Measurements from ENCODE around the gene FABP7. TPM values are rescaled to one million over a fixed set of nuclear protein-coding genes. Genes with fewer than 3 reads are reported as not detected.
"Not testable (repeated sequence)": the region's sequence is repeated elsewhere in the genome, so short reads cannot be mapped to it uniquely, and the experiment has no call there.

Gene FABP7
- total RNA-seq, result not detected

- no peak within 1 kb of the TSS for H3K27ac Mint-ChIP-seq
- H3K9me3 Mint-ChIP-seq, result no peaks in the 10 kb centered on the region
- no peaks in the 10 kb centered on the region for H3K36me3 Mint-ChIP-seq (ENCODE audit: low read depth)
- peaks cover 15% of the 10 kb centered on the region for H3K27me3 Mint-ChIP-seq
- no peak within 1 kb of the TSS for H3K4me3 Mint-ChIP-seq
- no peak for ATAC-seq (replicated peaks)
- no peaks in the 10 kb centered on the region for H3K4me1 Mint-ChIP-seq
Measured at GRCh38 chr6:122779667-122780066, at the start of gene FABP7. FABP7 (plus strand) TSS chr6:122779716; CDS start chr6:122779795, 79 bp downstream.

- H3K9me3 Mint-ChIP-seq, result no peaks in the 10 kb centered on the region
- H3K36me3 Mint-ChIP-seq (ENCODE audit: low read depth), result no peaks in the 10 kb centered on the region
- no peak overlapping the region for H3K4me3 Mint-ChIP-seq
- no peaks in the 10 kb centered on the region for H3K4me1 Mint-ChIP-seq
- ATAC-seq (replicated peaks), result no peak
- no peak overlapping the region for H3K27ac Mint-ChIP-seq
- peaks cover 9% of the 10 kb centered on the region for H3K27me3 Mint-ChIP-seq
Measured at GRCh38 chr6:122730334-122730733, 49.2 kb upstream of the FABP7 start.

DNA sequence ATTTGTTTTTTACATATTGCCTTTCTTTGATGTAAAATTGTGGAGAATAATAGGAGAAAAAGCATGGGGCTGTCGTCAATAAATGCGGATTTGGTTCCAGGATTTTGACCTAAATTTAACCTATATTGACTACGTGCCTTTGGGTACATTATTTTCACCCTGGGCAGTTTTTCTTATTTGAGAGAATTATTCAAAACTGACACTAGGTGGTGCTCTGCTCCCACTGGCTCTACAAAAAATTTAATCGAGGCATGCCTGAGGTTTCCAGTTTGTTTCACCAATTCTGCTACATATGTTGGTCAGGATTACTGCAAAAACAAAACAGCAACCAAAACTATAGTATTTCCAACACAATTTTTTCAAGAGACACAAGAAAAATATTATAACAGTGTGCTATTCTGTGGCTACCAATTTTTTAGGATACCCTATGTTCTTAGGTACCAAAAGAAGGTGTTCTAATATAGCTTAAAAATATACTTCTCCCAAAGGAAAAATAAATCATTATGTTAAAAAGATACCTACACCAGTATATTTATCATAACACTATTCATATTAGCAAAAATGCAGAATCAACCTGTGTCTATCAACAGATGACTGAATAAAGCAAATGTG, 48.6 kb upstream of the FABP7 start:
- no peaks in the 10 kb centered on the region for H3K9me3 Mint-ChIP-seq
- H3K36me3 Mint-ChIP-seq (ENCODE audit: low read depth), result no peaks in the 10 kb centered on the region
- H3K27ac Mint-ChIP-seq, result no peak overlapping the region
- ATAC-seq (replicated peaks), result no peak
- H3K27me3 Mint-ChIP-seq, result peaks cover 9% of the 10 kb centered on the region
- no peak overlapping the region for H3K4me3 Mint-ChIP-seq
- no peaks in the 10 kb centered on the region for H3K4me1 Mint-ChIP-seq

- H3K36me3 Mint-ChIP-seq (ENCODE audit: low read depth), result no peaks in the 10 kb centered on the region
- no peaks in the 10 kb centered on the region for H3K4me1 Mint-ChIP-seq
- H3K9me3 Mint-ChIP-seq, result no peaks in the 10 kb centered on the region
- no peak overlapping the region for H3K27ac Mint-ChIP-seq
- peaks cover 4% of the 10 kb centered on the region for H3K27me3 Mint-ChIP-seq
- no peak for ATAC-seq (replicated peaks)
- no peak overlapping the region for H3K4me3 Mint-ChIP-seq
Measured at GRCh38 chr6:122733259-122733658, 46.3 kb upstream of the FABP7 start.

GRCh38 chr6:122734529-122735395, 44.8 kb upstream of the FABP7 start:
- H3K4me3 Mint-ChIP-seq, result no peak overlapping the region

GRCh38 chr6:122735582-122735981, 43.9 kb upstream of the FABP7 start:
- Mint-ChIP-seq H3K9me3 (no peaks in the 10 kb centered on the region), H3K27me3 (peaks cover 4% of the 10 kb centered on the region), H3K4me3 (no peak overlapping the region), H3K27ac (no peak overlapping the region), H3K36me3 (ENCODE audit: low read depth) (no peaks in the 10 kb centered on the region), H3K4me1 (no peaks in the 10 kb centered on the region)
- ATAC-seq (replicated peaks), result no peak

More at GRCh38 chr6:122734529-122735395, 44.8 kb upstream of the FABP7 start:
- Mint-ChIP-seq H3K27me3 (peaks cover 4% of the 10 kb centered on the region), H3K9me3 (no peaks in the 10 kb centered on the region), H3K36me3 (ENCODE audit: low read depth) (no peaks in the 10 kb centered on the region), H3K27ac (no peak overlapping the region), H3K4me1 (no peaks in the 10 kb centered on the region)
- no peak for ATAC-seq (replicated peaks)

DNA sequence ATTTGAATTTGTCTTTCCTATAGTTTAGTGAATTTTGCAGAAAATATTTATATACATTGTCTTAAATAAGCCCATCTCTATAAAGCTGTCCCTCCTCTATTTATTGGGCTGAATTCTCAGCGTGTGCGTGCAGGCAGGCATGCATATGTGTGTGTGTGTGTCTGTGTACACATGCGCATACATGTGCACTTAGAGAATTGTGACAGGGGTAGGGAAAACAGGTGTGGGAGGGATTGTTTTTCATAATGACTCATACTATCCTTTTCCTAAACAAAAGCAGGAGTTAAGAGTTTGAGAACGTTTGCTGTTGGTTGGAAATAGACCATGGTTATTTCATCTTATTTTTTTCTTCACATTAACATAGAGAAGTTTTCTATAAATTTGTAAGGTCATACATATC, 43.4 kb upstream of the FABP7 start:
- no peaks in the 10 kb centered on the region for H3K4me1 Mint-ChIP-seq
- no peaks in the 10 kb centered on the region for H3K36me3 Mint-ChIP-seq (ENCODE audit: low read depth)
- no peak for ATAC-seq (replicated peaks)
- H3K27ac Mint-ChIP-seq, result no peak overlapping the region
- no peaks in the 10 kb centered on the region for H3K9me3 Mint-ChIP-seq
- H3K27me3 Mint-ChIP-seq, result peaks cover 4% of the 10 kb centered on the region
- H3K4me3 Mint-ChIP-seq, result no peak overlapping the region

- no peak overlapping the region for H3K27ac Mint-ChIP-seq
- no peaks in the 10 kb centered on the region for H3K36me3 Mint-ChIP-seq (ENCODE audit: low read depth)
- ATAC-seq (replicated peaks), result no peak
- no peak overlapping the region for H3K4me3 Mint-ChIP-seq
- peaks cover 4% of the 10 kb centered on the region for H3K27me3 Mint-ChIP-seq
- no peaks in the 10 kb centered on the region for H3K4me1 Mint-ChIP-seq
- no peaks in the 10 kb centered on the region for H3K9me3 Mint-ChIP-seq
Measured at GRCh38 chr6:122736616-122737015, 42.9 kb upstream of the FABP7 start.

GRCh38 chr6:122740091-122740490, 39.4 kb upstream of the FABP7 start:
- Mint-ChIP-seq H3K9me3 (no peaks in the 10 kb centered on the region), H3K4me1 (no peaks in the 10 kb centered on the region), H3K27ac (no peak overlapping the region), H3K27me3 (peaks cover 3% of the 10 kb centered on the region), H3K4me3 (no peak overlapping the region), H3K36me3 (ENCODE audit: low read depth) (no peaks in the 10 kb centered on the region)
- ATAC-seq (replicated peaks), result no peak

- Mint-ChIP-seq H3K9me3 (no peaks in the 10 kb centered on the region), H3K36me3 (ENCODE audit: low read depth) (no peaks in the 10 kb centered on the region), H3K27ac (no peak overlapping the region), H3K4me1 (no peaks in the 10 kb centered on the region), H3K27me3 (peaks cover 3% of the 10 kb centered on the region), H3K4me3 (no peak overlapping the region)
- ATAC-seq (replicated peaks), result no peak
Measured at GRCh38 chr6:122740936-122741335, 38.6 kb upstream of the FABP7 start.

- not testable (repeated sequence) for ATAC-seq (replicated peaks); H3K27me3 Mint-ChIP-seq; H3K4me3 Mint-ChIP-seq; H3K36me3 Mint-ChIP-seq (ENCODE audit: low read depth); H3K4me1 Mint-ChIP-seq; H3K9me3 Mint-ChIP-seq; H3K27ac Mint-ChIP-seq
Measured at GRCh38 chr6:122744247-122744646, 35.3 kb upstream of the FABP7 start.

DNA sequence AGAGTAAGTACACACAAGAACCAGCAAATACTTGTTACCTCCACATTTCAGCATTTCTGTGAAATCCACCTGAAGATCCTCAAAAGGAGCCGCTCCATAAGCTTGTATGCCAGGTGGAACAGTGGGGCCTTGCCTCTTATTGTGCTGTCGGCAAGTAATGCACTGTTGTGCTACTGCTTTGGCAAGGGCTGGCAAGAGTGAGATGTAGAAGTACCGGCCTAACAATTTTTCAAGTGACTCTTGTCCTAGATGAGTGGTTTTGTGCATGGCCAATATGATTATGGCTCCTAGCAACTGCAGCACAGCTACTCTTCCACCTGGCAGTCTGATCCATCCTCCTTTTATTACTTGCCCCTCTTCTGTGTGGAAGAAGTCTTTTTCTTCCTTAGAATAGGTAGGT, 34.7 kb upstream of the FABP7 start:
- not testable (repeated sequence) for H3K36me3 Mint-ChIP-seq (ENCODE audit: low read depth); H3K9me3 Mint-ChIP-seq; ATAC-seq (replicated peaks); H3K27me3 Mint-ChIP-seq; H3K4me3 Mint-ChIP-seq; H3K27ac Mint-ChIP-seq; H3K4me1 Mint-ChIP-seq

GRCh38 chr6:122746688-122747087, 32.8 kb upstream of the FABP7 start:
- H3K27me3 Mint-ChIP-seq, result peaks cover 3% of the 10 kb centered on the region
- no peak overlapping the region for H3K4me3 Mint-ChIP-seq
- ATAC-seq (replicated peaks), result no peak
- no peaks in the 10 kb centered on the region for H3K9me3 Mint-ChIP-seq
- peaks cover 6% of the 10 kb centered on the region for H3K4me1 Mint-ChIP-seq
- no peak overlapping the region for H3K27ac Mint-ChIP-seq
- no peaks in the 10 kb centered on the region for H3K36me3 Mint-ChIP-seq (ENCODE audit: low read depth)

DNA sequence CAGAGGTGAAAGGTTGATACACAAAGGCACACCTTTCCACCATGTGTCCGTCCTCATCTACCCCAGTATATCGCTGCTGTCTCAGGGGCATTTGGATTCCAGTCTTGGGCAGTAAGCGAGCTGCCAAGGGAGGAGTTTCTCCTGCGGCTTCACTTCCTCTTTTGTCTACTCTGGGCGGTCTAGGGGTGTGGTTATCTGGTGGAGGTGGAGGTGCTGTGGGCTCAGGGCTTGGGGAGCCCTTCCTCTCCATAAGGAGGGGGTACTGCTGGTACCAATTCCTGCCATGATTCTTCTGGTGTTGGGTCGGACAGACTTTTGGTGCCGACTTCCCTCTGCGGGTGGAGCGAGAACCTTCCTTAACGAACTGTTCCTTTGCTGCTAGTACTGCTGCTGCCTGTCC, 31.9 kb upstream of the FABP7 start:
- H3K36me3 Mint-ChIP-seq (ENCODE audit: low read depth), result no peaks in the 10 kb centered on the region
- no peak for ATAC-seq (replicated peaks)
- H3K9me3 Mint-ChIP-seq, result no peaks in the 10 kb centered on the region
- H3K27me3 Mint-ChIP-seq, result peaks cover 3% of the 10 kb centered on the region
- H3K4me3 Mint-ChIP-seq, result no peak overlapping the region
- peaks cover 6% of the 10 kb centered on the region for H3K4me1 Mint-ChIP-seq
- no peak overlapping the region for H3K27ac Mint-ChIP-seq

DNA sequence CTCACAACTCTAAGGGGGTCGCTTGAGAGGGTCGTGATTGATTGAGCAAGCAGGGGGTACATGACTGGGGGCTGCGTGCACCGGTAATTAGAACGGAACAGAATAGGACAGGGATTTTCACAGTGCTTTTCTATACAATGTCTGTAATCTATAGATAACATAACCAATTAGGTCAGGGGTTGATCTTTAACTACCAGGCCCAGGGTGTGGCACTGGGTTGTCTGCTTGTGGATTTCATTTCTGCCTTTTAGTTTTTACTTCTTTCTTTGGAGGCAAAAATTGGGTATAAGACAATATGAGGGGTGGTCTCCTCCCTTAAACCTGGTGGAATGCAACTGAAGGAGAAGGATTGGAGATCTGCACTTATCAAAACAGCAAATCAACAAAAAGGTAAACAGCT, 30.6 kb upstream of the FABP7 start:
- not testable (repeated sequence) for H3K4me1 Mint-ChIP-seq; H3K27me3 Mint-ChIP-seq; H3K9me3 Mint-ChIP-seq; ATAC-seq (replicated peaks); H3K4me3 Mint-ChIP-seq; H3K36me3 Mint-ChIP-seq (ENCODE audit: low read depth); H3K27ac Mint-ChIP-seq
